ENCODE data around the gene VPS26C.

The VPS26C gene

DNA sequence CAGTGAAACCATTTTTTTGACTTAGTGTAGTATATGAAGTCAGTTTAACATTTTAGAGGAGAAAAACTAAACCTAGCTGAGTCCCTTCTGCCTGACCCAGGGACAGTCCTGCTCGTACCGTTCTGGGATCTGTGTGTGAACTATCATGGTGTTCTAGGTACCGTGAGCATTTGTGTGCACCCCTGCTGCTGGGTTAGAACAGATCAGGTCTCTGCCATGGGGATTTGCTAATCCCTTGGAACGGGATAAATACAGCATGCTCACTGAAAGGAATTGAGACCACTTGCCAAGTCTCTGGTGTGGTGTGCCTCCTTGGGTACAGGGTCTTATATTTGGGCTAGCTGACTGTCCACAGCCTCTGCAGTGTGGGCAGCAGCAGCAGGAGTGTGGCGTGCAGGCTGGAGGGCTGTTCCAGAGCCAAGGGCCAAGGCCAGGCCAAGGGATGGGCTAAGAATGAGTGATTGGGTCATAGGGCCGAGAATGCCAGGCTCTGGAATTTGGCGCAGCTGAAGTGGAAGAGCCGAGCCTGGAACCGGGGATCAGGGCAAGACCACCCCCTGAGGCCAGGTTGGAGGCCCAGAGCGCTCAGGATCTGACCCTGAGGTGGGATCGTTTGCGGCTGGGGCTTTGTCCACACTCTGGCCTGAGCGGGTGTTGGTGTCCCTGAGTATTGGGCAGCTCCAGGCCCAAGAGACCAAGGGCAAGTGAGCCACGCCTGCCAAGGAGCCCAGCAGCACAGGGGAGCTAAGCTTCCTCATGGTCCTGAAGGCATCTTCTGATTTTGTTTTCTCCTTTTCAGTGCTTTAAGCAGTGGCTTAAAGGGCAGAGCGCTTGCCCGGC is 66.3 kb downstream of the VPS26C start:
- DNase-seq, result no peak

DNA sequence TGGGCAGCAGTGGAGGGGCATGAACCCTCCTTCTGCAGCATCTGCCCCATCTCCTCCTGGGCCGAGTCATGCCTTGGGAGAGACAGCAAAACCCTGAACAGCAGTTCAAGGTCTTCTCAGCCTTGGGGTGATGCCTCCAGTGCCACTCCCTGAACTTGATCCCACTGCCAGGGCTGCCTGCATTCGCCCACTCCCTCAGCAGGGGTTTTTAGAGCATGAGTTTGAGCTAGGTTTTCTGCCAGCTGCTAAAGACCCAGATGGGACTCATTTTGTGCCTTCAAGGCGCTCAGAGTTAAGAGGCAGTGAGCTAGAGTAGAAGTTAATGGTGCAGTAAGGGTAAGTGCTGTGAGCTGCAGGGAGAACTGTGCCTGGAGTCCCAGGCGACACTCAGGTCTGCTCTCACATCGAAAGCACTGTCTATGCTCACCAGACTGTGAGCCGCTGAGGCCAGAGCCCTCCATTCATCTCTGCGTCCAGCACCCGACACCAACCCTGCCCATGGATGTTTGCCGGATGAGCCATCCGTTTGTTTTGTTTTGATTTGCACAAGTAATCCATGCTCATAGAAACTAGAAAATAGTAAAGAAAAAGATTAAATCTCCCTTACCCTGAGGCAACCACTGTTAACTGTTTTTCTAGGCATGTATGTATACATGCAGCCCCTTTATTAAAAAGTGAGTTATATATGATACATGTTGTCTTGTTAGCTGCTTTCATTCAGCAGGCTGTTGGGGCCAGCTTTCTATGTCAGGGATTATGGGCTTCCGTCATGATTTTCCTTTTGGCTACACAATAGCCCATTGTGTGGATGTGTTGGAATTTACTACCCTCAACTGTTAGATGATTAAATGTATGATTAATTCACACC is 67.8 kb downstream of the VPS26C start:
- peak; percentile 46 for DNase-seq

DNA sequence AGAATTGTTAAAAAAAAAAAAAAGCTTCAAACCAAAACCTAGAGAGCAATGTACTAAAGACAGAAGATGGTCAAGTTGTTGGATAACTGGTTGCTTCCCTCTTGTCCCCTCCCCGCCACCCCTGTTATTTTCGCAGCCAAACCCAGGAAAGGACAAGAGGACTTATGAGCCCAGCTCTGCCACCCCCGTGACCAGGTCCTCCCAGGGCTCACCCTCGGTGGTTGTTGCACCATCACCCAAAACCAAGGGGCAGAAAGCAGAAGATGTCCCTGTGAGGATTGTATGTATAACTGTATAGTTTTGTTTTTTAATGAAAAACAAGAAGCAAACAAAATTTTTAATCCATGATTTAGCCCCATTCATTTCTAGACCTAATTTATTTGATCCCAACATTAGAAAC is 69.4 kb downstream of the VPS26C start:
- no peak for DNase-seq

DNA sequence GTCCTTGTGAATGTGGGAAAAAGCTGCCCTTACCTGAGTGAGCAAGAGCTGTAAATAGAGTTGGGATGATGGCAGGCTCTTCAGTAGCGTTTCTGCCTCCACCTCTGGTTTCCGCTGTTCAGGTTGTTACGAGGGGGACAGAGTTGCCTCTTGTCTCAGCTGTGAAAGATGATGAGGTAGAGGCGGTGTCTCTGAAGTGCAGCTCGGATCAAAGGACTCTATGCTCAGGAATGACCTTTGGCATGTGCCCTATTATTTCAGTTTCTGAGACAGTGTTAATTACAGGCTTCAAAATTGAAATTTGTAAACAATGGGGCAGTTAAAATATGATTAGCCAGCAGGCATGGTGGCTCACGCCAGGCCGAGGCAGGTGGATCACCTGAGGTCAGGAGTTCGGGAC is 70.3 kb downstream of the VPS26C start:
- no peak for DNase-seq

DNA sequence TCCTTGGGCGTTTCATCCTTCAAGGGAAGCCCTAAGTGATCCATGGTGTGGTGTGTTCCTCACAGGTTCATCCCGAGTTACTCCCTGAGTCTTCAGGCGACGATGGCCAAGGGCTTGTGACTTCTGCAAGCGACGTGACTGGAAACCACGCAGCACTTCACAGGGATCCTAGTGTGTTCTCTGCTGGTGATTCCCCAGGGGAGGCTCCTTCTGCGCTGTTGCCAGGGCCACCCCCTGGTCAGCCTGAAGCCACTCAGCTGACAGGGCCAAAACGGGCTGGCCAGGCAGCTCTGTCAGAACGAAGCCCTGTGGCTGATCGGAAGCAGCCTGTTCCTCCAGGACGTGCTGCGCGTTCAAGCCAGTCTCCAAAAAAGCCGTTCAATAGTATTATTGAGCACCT is 71.5 kb downstream of the VPS26C start:
- no peak for DNase-seq

DNA sequence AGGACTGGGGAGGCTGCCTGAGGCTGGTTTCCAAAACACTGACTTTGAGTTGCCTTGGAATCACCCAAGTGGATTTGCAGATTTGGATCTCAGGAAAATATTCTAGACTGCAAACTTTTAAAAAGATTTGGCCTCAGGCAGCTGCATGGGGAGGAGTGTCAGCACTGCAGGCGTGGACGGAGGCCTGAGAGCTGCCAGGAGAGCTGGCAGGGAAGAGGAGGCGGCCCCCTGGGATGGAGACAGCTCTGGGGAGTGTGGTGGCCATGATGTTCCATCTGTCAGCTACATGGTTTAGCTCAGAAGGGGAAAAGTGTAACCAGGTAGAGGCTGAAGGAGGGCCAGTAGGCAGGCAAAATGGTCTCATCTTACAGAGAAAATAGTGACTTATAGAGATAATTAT is 72.1 kb downstream of the VPS26C start:
- DNase-seq, result no peak

DNA sequence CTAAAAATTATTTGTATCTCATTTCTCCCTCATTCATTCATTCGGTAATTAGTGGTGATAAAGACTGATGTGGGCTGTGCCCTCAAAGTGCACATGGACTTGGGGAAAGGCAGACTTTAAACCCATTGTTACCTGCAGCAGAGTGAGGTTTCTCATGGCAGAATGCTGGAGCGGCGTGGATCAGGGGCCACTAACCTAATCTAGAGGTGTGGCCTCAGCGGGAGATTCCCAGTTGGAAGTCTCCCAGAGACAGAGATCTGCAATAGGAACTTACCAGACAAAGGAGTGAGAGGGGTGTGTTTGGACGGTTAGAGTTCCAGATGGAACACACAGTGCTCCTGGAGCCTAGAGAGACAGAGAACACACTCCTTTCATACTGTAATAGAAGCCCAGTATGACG is 73.5 kb downstream of the VPS26C start:
- DNase-seq, result no peak

DNA sequence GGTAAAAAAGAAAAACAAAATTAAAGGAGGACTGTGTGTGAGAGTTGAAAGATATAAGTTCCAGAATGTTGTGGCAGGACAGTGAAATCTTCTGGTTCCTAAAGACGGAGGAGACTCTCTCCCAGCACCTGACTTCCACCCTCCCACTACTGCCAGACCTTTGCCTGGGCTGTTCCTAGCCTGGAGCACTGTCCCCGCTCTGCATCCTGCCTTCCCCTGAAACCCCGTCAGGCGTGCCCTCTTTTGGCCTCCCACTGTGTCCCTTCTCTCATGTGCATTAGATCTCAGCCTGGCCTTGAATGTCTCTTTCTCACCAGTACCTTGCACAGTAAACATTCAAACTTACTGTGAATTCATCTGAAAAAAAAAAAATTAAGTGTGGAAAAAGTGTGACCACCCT is 74.1 kb downstream of the VPS26C start:
- DNase-seq, result no peak

DNA sequence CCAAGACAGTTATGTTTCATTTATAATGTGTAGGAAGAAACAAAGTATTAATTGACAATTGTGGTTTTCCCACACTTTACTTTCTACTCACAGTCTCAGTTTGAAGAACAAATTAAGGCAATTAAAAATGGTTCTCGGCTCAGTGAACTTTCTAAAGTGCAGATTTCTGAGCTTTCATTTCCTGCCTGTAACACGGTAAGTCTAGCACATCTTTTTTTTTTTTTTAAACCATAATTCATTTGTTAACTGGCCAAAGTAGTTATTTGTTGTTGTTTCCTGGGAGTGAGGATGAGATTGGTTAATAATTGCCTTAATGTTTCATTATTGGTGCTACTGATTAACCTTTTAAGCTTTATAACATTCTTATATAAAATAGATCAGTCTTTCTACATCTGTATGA is 75.1 kb downstream of the VPS26C start:
- no peak for DNase-seq

DNA sequence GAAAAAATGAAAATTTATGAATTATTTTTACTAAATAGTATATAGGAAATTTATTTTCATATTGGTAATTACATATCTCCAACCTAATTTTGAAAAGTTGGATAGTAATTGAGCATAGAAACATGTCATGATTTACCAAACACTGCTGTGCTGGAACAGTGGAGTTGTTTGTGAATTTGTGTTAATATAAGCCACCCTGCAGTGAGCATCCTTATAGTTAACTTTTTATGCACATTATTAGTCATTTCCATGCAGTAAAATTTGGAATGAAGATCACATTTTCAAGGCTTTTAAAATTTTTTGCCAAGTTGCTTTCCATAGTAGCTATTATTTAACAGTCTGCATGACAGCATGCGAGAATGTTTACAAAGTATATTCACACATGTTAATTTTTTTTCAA is 78.3 kb downstream of the VPS26C start:
- no peak for DNase-seq

DNA sequence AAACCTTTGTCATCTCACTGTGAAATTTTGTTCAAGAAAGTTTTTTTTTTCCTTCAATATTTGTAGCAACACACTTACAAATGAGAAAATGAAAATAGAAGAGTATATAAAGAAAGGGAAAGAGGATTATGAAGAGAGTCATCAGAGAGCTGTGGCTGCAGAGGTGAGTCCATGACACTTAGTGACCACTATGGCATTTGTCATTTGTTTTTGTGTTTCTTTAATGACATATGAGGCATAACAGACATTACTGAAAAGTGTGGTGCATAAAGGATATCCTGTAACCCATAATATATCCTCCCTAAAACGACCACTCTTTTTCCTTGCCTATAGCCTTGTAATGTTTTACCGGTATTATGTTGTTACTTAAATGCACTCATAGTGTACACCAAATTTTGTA is 80.2 kb downstream of the VPS26C start:
- DNase-seq, result no peak

DNA sequence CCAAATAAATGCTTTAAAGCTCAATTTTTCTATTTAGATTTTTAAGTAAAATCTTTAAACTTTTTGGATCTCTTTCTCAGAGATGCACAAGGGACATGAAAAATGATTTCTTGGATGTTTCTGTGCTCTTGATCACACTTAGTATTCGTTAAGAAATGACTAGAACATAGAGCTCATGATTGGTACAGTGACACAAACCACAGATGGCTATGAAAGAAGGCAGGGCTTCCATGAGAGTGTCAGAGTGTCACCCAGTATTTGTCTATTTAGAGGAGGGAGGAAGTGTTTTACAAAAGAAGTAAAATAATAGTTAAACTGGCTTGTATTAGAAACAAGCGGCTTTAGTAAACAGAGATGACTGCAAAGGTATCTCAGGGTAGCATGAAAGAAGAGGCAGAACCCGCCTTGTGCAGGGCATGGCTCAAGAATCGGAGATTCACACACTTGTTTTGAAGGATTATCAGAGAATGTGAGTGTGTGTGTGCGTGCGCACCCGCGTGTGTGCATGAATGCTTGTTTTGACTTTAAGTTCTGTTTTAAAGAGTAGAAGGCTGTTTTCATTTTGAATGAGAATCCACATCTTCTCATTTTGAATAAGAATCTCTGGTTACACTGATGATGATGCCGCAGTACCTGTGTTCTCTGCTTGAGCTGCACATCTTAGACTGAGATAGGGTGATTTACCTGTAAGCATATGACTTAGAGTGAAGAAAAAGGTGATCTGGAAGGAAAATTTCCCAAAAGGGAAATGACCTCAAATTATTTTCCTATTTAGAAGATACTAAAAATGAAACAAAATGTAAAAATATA is 82.1 kb downstream of the VPS26C start:
- no peak for DNase-seq

DNA sequence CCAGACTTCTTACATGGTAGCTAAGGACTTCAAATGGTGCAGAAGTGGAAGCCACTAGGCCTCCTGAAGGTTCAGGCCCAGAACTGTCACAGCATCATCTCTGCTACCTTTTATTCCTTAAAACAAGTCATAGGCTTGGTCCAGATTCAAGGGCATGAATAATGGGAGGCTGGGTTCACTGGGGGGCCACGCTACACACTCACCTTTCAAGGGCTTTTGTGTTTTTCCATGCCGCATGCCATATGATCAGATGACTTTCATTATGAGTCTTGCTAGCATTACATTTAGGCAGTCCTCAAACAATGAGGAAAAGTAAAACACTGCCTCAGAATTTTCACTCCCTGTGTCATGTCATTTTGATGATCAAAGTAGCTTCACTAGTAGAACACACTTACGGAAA is 83.4 kb downstream of the VPS26C start:
- no peak for DNase-seq

DNA sequence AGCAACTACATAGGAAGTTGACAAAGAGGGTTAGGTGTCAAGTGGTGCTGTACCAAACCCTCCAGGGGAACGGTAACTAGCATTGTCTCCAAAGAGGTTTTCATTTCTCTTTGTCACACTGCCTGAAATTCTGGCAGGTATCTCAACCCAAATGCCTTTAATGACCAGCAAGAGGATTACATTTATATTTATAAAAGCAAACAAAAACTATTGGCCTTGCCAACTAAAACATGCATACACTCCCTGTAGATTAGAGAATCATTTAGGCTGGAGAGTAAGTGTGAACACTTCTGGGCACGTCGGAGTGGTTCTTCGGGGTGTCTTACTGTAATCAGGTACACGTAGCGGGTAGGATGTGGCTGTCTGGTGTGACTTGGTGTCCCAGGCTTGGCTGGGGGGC is 84.9 kb downstream of the VPS26C start:
- DNase-seq, result no peak

DNA sequence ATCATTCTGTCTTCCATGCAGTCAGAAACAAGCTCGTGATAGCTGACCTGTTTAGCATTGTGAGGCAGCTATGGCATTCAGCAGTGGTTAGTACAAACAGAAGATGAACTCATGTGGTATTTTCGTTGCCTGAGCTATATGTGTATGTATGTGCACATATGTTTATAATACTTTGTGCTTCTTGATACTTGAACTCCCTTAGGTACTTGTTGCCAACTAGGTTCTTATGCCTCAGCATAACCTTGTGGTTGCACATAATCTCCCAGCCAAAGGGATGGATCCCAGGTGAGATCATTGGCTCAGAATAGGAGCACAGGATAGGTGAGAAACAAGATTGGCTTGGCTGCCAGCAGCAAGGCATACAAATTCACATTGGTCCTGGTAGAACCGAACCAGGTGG is 86.1 kb downstream of the VPS26C start:
- DNase-seq, result no peak

DNA sequence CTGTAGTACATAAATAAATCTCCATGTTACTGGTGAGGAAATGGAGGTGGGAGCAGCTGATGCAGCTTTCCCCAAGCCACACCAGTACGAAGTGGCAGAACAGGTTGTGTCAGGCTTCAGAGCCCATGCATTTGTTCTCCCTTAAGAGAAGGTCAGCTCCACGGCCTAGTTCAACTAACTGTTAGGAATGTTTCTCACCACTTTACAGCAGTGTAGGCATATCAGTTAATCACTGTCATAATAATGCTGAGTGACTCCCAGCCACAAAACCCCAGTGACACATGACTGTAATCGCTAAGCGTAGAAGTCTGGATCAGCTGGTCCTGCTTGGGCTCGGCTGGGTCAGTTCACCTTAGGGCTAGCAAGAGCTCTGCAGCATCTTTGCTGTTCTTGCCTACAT is 90.4 kb downstream of the VPS26C start:
- no peak for DNase-seq
